Right cardiac atrium (tissue), 5 donors: ENCODE measurements around the gene NAGLU. TPM values are rescaled to one million over a fixed set of nuclear protein-coding genes. Genes with fewer than 3 reads are reported as not detected.
A peak's percentile ranks its signal among the peaks of the same experiment; 100 is the strongest.

Experiments
- ATAC-seq, 2 donors: fragments of 200-7000 bp; cut with Tn5 transposase; one replicate each; pipeline versions ENCODE4 v1.8.0 to v1.9.1; 2020; ENCODE audit warnings: moderate library complexity in 2 of 2, mild to moderate bottlenecking in 1 of 2
- DNase-seq, 3 donors: peaks; one replicate each; pipeline ENCODE4 v3.0.0-alpha.2; 2020
- H3K27ac ChIP-seq: one replicate; pipeline ENCODE4 v1.5.1; 2013; ENCODE audit warnings: mild to moderate bottlenecking, low read length, control low read depth, moderate library complexity
- H3K27me3 ChIP-seq: one replicate; pipeline ENCODE4 v1.6.1; 2013; ENCODE audit not compliant: control insufficient read depth, insufficient read depth
- H3K4me1 ChIP-seq: one replicate; pipeline ENCODE4 v1.6.1; 2013; ENCODE audit warnings: low read length; ENCODE audit not compliant: control insufficient read depth, insufficient read depth
- H3K4me3 ChIP-seq: one replicate; pipeline ENCODE4 v1.5.1; 2013; ENCODE audit warnings: low read length, control low read depth
- H3K9me3 ChIP-seq: one replicate; pipeline ENCODE4 v1.6.1; 2013; ENCODE audit warnings: low read length; ENCODE audit not compliant: control insufficient read depth
- WGBS: extraction: QIAGEN DNeasy Blood & Tissue Kit; methylation state at CpG from one replicate; pipeline ENCODE4 v1.1.7; 2013; 5-methylcytosine and 5-hydroxymethylcytosine counted together
- intact Hi-C, 4 donors: fragments of 100-400 bp; cut with DNase I; formaldehyde crosslinking; loops; one replicate each; pipeline versions ENCODE4 v1.11.0 to v1.14.0; 2022 to 2023
- polyA plus RNA-seq: library from polyadenylated mRNA; stranded (reverse); fragments of 200-250 nt; gene quantifications from one replicate; pipeline ENCODE4 v1.2.3, GENCODE V29; 2013
- total RNA-seq, 4 donors: library from RNA; stranded (reverse); fragmentation: NEBNext Ultra II Directional; extraction: Animal tissue kit (Norgen Biotek cat#: 25700); gene quantifications; one replicate each; pipeline ENCODE4 v1.2.1, GENCODE V29; 2021
- donor health status: healthy with polysubstance abuse.
- donor health status: DM: no; HTN: yes; CAD: no.
- donor health status: DM: no; HTN: no; CAD: no.
- donor health status: DM: no; HTN: yes; CAD: no; lungs with severe emphysema.
- donor health status: DM: yes; HTN: yes; CAD: no.

Gene NAGLU
- total and polyA plus RNA-seq, 5 donors = 11.3 to 18.8 (median 13.7) TPM

GRCh38 chr17:42520540-42520951 lies 15.5 kb upstream of the NAGLU start:
- Histone ChIP-seq H3K27ac (peak overlapping the region; percentile 99), H3K9me3 (no peaks in the 10 kb centered on the region), H3K27me3 (no peaks in the 10 kb centered on the region), H3K4me3 (no peak overlapping the region), H3K4me1 (peaks cover 43% of the 10 kb centered on the region)
- intact Hi-C loops = loop anchor here in 1 of 4 donors (10.0 kb wide), 1 partner anchor 86 kb away; no protein-coding TSS in a partner anchor
- 33% methylated on average over 9 of the region's 9 CpGs for WGBS
- ATAC-seq = no peak
- peak in 2 of 3 donors; percentile 70 to 78 for DNase-seq

GRCh38 chr17:42521036-42521435 lies 15.0 kb upstream of the NAGLU start:
- intact Hi-C loops = loop anchor here in 1 of 4 donors (10.0 kb wide), 1 partner anchor 86 kb away; no protein-coding TSS in a partner anchor
- DNase-seq = peak in 1 of 3 donors; percentile 23
- 47% methylated on average over 8 of the region's 8 CpGs for WGBS
- no peak overlapping the region for H3K4me3 ChIP-seq
- peaks cover 43% of the 10 kb centered on the region for H3K4me1 ChIP-seq
- peak overlapping the region; percentile 99 for H3K27ac ChIP-seq
- no peaks in the 10 kb centered on the region for H3K27me3 ChIP-seq
- no peak for ATAC-seq
- no peaks in the 10 kb centered on the region for H3K9me3 ChIP-seq

DNA sequence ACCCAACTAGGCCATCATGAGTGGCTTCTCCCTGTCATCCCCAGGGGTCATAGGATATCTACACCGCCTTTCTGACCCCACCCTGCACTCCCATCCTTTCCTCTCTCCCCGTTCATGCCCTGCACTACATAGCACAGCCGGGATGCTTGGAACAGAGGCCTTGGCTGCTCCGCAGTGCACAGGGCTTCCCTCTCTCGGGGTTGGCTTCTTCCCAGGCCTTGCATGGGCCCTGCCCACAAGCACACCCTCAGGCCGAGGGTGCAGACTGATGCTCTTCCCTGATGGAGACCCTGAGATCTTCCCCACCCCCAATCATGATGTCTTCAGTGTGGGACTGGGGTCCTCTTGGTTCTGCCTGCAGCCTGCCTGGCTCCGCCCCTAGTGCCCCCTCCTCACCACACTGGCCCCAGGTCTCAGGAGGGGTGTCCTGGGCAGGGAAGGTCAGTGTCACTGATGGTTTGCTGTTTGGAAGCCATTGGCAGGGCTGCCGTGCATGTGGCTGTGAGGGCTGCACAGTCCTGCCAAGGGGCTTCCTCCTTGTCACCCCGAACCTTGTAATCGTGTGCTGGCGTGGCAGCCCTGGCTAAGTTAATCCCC lies 14.3 kb upstream of the NAGLU start:
- ATAC-seq (peak in 1 of 2 donors; percentile 10), DNase-seq (peak; percentile 70 to 85 (median 78))
- no peak overlapping the region for H3K4me3 ChIP-seq
- H3K27me3 ChIP-seq = no peaks in the 10 kb centered on the region
- H3K27ac ChIP-seq = peak overlapping the region; percentile 99
- intact Hi-C loops = loop anchor here in 1 of 4 donors (10.0 kb wide), 1 partner anchor 87 kb away; no protein-coding TSS in a partner anchor
- no peaks in the 10 kb centered on the region for H3K9me3 ChIP-seq
- WGBS = 43% methylated on average over 11 of the region's 11 CpGs
- H3K4me1 ChIP-seq = peaks cover 36% of the 10 kb centered on the region

DNA sequence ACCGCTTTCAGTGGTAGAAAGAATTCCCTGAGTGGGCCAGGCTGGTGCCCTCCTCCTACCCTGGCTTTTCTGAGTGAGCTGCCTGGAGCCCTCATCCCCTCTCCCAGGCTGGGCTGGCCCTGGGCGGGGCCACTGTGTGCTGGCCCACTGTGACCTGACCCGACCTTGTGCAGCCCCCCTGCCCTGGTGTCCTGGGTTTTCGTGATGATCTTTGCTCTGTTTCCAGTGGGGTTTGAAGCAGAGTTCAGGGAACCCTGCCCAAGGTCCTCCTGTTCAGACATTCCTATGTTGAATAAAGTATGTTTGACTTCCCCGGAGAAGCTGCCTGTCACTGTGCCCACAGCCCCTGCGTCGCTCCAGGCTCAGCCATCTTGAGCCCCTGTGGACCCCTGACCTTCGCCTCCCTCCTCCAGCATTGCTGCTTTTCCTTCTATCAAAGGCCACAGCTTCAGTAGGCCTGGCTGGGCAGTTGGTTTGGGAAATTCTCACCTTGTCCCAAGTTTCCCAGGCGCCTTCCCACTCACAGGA lies 13.7 kb upstream of the NAGLU start:
- WGBS = 60% methylated on average over 9 of the region's 9 CpGs
- Histone ChIP-seq H3K4me3 (no peak overlapping the region), H3K9me3 (no peaks in the 10 kb centered on the region), H3K4me1 (peaks cover 35% of the 10 kb centered on the region), H3K27me3 (no peaks in the 10 kb centered on the region), H3K27ac (peak overlapping the region; percentile 99)
- DNase-seq = peak in 2 of 3 donors; percentile 54 to 71
- intact Hi-C loops = loop anchor here in 1 of 4 donors (10.0 kb wide), 1 partner anchor 88 kb away; no protein-coding TSS in a partner anchor
- ATAC-seq = no peak

GRCh38 chr17:42522798-42523278 lies 13.2 kb upstream of the NAGLU start:
- H3K4me3 ChIP-seq = no peak overlapping the region
- 86% methylated on average over 8 of the region's 8 CpGs for WGBS
- DNase-seq (peak in 1 of 3 donors; percentile 56), ATAC-seq (no peak)
- H3K9me3 ChIP-seq = no peaks in the 10 kb centered on the region
- no peaks in the 10 kb centered on the region for H3K27me3 ChIP-seq
- intact Hi-C loops = loop anchor here in 1 of 4 donors (10.0 kb wide), 1 partner anchor 88 kb away; no protein-coding TSS in a partner anchor
- peaks cover 35% of the 10 kb centered on the region for H3K4me1 ChIP-seq
- H3K27ac ChIP-seq = peak overlapping the region; percentile 99

- H3K4me3 ChIP-seq = no peak overlapping the region
- peaks cover 16% of the 10 kb centered on the region for H3K4me1 ChIP-seq
- no peaks in the 10 kb centered on the region for H3K27me3 ChIP-seq
- intact Hi-C loops = loop anchor here in 2 of 4 donors (5.0 to 10.0 kb wide), 2 partner anchors 90 to 203 kb away; no protein-coding TSS in a partner anchor
- no peak overlapping the region for H3K27ac ChIP-seq
- 73% methylated on average over 2 of the region's 2 CpGs for WGBS
- ATAC-seq (no peak), DNase-seq (no peak)
- no peaks in the 10 kb centered on the region for H3K9me3 ChIP-seq
Observed at GRCh38 chr17:42525221-42525620, 10.8 kb upstream of the NAGLU start.

DNA sequence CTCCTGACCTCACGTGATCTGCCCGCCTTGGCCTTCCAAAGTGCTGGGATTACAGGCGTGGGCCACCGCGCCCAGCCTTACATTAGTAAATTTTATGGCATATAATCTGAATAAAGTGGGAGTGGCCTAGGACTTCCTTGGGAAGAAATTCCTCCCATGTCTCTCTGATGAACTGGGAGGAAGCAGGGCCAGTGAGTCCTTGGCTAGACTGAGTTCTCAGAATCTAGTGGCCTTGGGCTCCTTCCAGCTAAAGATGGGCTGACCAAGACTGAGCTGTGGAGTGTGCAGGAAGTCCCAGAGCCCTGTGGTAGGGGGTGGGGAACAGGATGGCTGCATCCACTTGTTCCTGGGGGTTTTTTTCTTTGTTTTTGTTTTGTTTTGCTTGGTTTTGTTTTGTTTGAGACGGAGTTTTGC lies 10.0 kb upstream of the NAGLU start:
- peak; percentile 64 to 76 for ATAC-seq
- 54% methylated on average over 6 of the region's 6 CpGs for WGBS

GRCh38 chr17:42527932-42528331 lies 8.1 kb upstream of the NAGLU start:
- H3K27ac ChIP-seq = no peak overlapping the region

More for the DNA sequence above, 10.0 kb upstream of the NAGLU start:
- no peak overlapping the region for H3K4me3 ChIP-seq
- H3K9me3 ChIP-seq = no peaks in the 10 kb centered on the region
- H3K4me1 ChIP-seq = peaks cover 10% of the 10 kb centered on the region
- peak in 2 of 3 donors; percentile 72 to 74 for DNase-seq
- H3K27ac ChIP-seq = peak overlapping the region; percentile 25
- H3K27me3 ChIP-seq = no peaks in the 10 kb centered on the region
- intact Hi-C loops = loop anchor here in 2 of 4 donors (5.0 to 10.0 kb wide), 2 partner anchors 91 to 204 kb away; no protein-coding TSS in a partner anchor

DNA sequence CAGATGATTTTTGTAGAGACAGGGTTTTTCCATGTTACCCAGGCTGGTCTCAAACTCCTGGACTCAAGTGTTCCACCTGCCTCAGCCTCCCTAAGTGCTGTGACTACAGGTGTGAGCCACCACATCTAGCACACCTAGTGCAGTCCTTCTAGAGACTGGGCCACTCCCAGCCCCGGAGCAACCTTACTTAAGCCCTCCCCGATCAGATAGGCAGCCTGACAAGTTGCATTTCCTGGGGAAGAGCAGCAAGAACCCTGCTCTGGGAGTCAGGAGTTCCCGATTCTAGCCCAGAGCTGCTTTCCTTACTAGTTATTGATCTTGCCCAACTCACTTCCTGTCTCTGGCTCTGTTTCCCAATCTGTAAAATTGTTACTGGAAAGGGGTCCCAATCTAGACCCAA lies 7.0 kb upstream of the NAGLU start:
- H3K27me3 ChIP-seq = no peaks in the 10 kb centered on the region
- H3K27ac ChIP-seq = no peak overlapping the region
- H3K9me3 ChIP-seq = no peaks in the 10 kb centered on the region
- H3K4me3 ChIP-seq = no peak overlapping the region
- ATAC-seq (no peak), DNase-seq (no peak)
- H3K4me1 ChIP-seq = no peaks in the 10 kb centered on the region
- WGBS = 62% methylated on average over 3 of the region's 3 CpGs
- intact Hi-C loops = loop anchor here in 2 of 4 donors (5.0 to 10.0 kb wide), 2 partner anchors 94 to 207 kb away; no protein-coding TSS in a partner anchor

More at GRCh38 chr17:42527932-42528331, 8.1 kb upstream of the NAGLU start:
- Histone ChIP-seq H3K9me3 (no peaks in the 10 kb centered on the region), H3K4me3 (no peak overlapping the region), H3K4me1 (no peaks in the 10 kb centered on the region), H3K27me3 (no peaks in the 10 kb centered on the region)
- WGBS = 93% methylated on average over 6 of the region's 6 CpGs
- intact Hi-C loops = loop anchor here in 2 of 4 donors (5.0 to 10.0 kb wide), 2 partner anchors 93 to 206 kb away; no protein-coding TSS in a partner anchor
- DNase-seq (peak in 1 of 3 donors; percentile 24), ATAC-seq (no peak)

- no peak overlapping the region for H3K27ac ChIP-seq
- intact Hi-C loops = loop anchor here in 1 of 4 donors (5.0 kb wide), 1 partner anchor 224 kb away; no protein-coding TSS in a partner anchor
- peak in 1 of 3 donors; percentile 16 for DNase-seq
Observed at GRCh38 chr17:42530952-42531454, 5.0 kb upstream of the NAGLU start.

More at GRCh38 chr17:42530952-42531454, 5.0 kb upstream of the NAGLU start:
- H3K27me3 ChIP-seq = no peaks in the 10 kb centered on the region
- H3K9me3 ChIP-seq = no peaks in the 10 kb centered on the region
- 95% methylated on average over 2 of the region's 2 CpGs for WGBS
- ATAC-seq = no peak
- no peak overlapping the region for H3K4me3 ChIP-seq
- H3K4me1 ChIP-seq = peaks cover 7% of the 10 kb centered on the region
